ENCODE results near the gene TMEM31.

TMEM31 gene

GRCh38 chrX:103710609-103711008 lies at the start of gene TMEM31:
TMEM31 (plus strand) TSS chrX:103710909; CDS start chrX:103712259, 1,350 bp downstream.
- TF ChIP-seq CTCF (IDR thresholded peaks at IDR 0.05; ENCODE audit: extremely low read depth, insufficient read depth, missing control alignments): no peak
- in situ Hi-C loops (cut with MboI; ENCODE audit: low pct_unique_long_range_greater_than_20kb, low sequenced_read_pairs, unreplicated experiment): no loop called here
- no peak for DNase-seq (ENCODE audit: low spot score)

GRCh38 chrX:103663981-103664762 lies 46.5 kb upstream of the TMEM31 start:
- TF ChIP-seq CTCF (IDR thresholded peaks at IDR 0.05; ENCODE audit: extremely low read depth, insufficient read depth, missing control alignments): no peak
- DNase-seq (ENCODE audit: low spot score): no peak
- in situ Hi-C loops (cut with MboI; ENCODE audit: low pct_unique_long_range_greater_than_20kb, low sequenced_read_pairs, unreplicated experiment): no loop called here

- in situ Hi-C loops (cut with MboI; ENCODE audit: low pct_unique_long_range_greater_than_20kb, low sequenced_read_pairs, unreplicated experiment): no loop called here
- no peak for TF ChIP-seq CTCF (IDR thresholded peaks at IDR 0.05; ENCODE audit: extremely low read depth, insufficient read depth, missing control alignments)
- DNase-seq (ENCODE audit: low spot score): no peak
These were observed 44.3 kb upstream of the TMEM31 start for GRCh38 chrX:103666202-103667107.

GRCh38 chrX:103669745-103670144 lies 41.0 kb upstream of the TMEM31 start:
- DNase-seq (ENCODE audit: low spot score): no peak
- in situ Hi-C loops (cut with MboI; ENCODE audit: low pct_unique_long_range_greater_than_20kb, low sequenced_read_pairs, unreplicated experiment): no loop called here
- TF ChIP-seq CTCF (IDR thresholded peaks at IDR 0.05; ENCODE audit: extremely low read depth, insufficient read depth, missing control alignments): no peak

- TF ChIP-seq CTCF (IDR thresholded peaks at IDR 0.05; ENCODE audit: extremely low read depth, insufficient read depth, missing control alignments): no peak
- DNase-seq (ENCODE audit: low spot score): no peak
- in situ Hi-C loops (cut with MboI; ENCODE audit: low pct_unique_long_range_greater_than_20kb, low sequenced_read_pairs, unreplicated experiment): no loop called here
These were observed 35.9 kb upstream of the TMEM31 start for GRCh38 chrX:103674531-103675454.
